Spinal cord (tissue), 10 donors: Measurements from ENCODE around the gene TNIP1. TPM values are rescaled to one million over a fixed set of nuclear protein-coding genes. Genes with fewer than 3 reads are reported as not detected.

ENCODE experiments used
- DNase-seq, 6 donors: peaks; one replicate each; pipeline versions ENCODE4 v3.0.0 to v3.0.0-alpha.2; 2013 to 2015; ENCODE audit warnings: low spot score in 6 of 6, low read depth in 4 of 6
- H3K27ac ChIP-seq: one replicate; pipeline ENCODE4 v1.5.1; 2013; ENCODE audit warnings: low read depth, low read length, control low read depth
- H3K27me3 ChIP-seq: one replicate; pipeline ENCODE4 v1.6.1; 2013; ENCODE audit warnings: low read length; ENCODE audit not compliant: control insufficient read depth, insufficient read depth
- H3K36me3 ChIP-seq: one replicate; pipeline ENCODE4 v1.6.1; 2013; ENCODE audit warnings: low read length; ENCODE audit not compliant: control insufficient read depth, insufficient read depth
- H3K4me1 ChIP-seq: one replicate; pipeline ENCODE4 v1.6.1; 2013; ENCODE audit warnings: low read length; ENCODE audit not compliant: control insufficient read depth, insufficient read depth
- H3K4me3 ChIP-seq: one replicate; pipeline ENCODE4 v1.5.1; 2013; ENCODE audit warnings: low read depth, low read length, control low read depth
- H3K9me3 ChIP-seq: one replicate; pipeline ENCODE4 v1.6.1; 2013; ENCODE audit warnings: low read length; ENCODE audit not compliant: control insufficient read depth, insufficient read depth
- WGBS: methylation state at CpG from one replicate; pipeline ENCODE4 v1.1.5; 2013; ENCODE audit warnings: missing lambda C conversion rate; ENCODE audit not compliant: insufficient coverage; 5-methylcytosine and 5-hydroxymethylcytosine counted together
- polyA plus RNA-seq, 2 donors: library from polyadenylated mRNA; unstranded; fragments of 120-200 nt; gene quantifications; one replicate each; pipeline ENCODE4 v1.2.1, GENCODE V29; 2013; ENCODE audit not compliant: insufficient read length in 2 of 2
- total RNA-seq, 2 donors: library from RNA; depleted of rRNA in 1 of 2; stranded (reverse); fragments of 120-200 nt in 1 of 2; fragments of >200 nt in 1 of 2; gene quantifications; one replicate each; pipeline versions ENCODE4 v1.2.3 to v1.2.4, GENCODE V29; 2013 to 2014
- donor health status: healthy.

The TNIP1 gene
- total and polyA plus RNA-seq, 4 donors = 25.5 to 63.7 (median 52.4) TPM

- H3K4me1 ChIP-seq = peaks cover 12% of the 10 kb centered on the region
- H3K36me3 ChIP-seq = no peaks in the 10 kb centered on the region
- H3K4me3 ChIP-seq = peak within 1 kb of the TSS; percentile 58
- under 1% methylated on average over 51 of the region's 54 CpGs for WGBS
- H3K27ac ChIP-seq = no peak within 1 kb of the TSS
- H3K9me3 ChIP-seq = no peaks in the 10 kb centered on the region
- DNase-seq = peak in 3 of 6 donors; percentile 27 to 87 (median 82)
- H3K27me3 ChIP-seq = no peaks in the 10 kb centered on the region
Measured at GRCh38 chr5:151020304-151021110, 60.3 kb downstream of the TNIP1 start, which contains the start of gene GPX3. Gene GPX3, plus strand, starts transcription at chr5:151020591. Its CDS starts 64 bp downstream, at chr5:151020655.

DNA sequence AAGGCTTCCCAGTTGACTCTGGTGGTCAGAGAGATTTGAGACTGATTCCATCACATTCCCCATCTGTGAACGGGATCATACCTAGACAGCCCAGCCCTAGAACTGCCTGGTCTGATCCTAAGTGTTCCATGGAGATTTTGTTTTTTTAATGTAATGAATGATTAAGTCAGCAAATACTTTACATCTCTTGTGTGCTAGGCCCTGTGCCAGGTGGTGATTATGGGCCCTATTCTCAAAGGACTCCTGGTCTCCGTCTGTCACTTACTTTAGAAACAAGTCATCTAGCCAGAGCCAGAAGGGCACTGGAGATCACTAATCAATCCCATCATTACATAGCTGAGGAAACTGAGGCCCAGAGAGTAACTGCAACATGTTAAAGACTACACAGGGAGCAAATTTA is 61.5 kb downstream of the TNIP1 start:
- DNase-seq = no peak

DNA sequence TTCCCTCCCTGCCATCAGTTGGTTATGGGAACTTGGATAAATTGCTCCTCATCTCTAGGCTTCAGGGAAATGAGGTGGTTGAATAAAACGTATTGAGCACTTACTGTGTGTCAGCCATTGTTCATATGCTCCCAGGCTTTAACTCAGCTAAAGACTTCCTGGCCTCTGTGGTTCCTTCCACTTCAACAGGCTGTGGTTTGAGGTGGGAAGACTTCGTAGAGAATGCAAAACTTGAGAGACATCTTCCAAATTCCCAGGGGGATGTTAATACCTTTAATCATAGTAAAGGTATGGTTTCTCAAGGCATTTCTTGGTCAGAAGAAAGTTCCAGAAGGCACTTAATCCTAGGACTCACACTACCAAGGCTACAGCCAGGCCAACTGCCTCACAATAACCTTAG is 62.0 kb downstream of the TNIP1 start:
- no CpG with 5 or more reads among the region's 2 CpGs for WGBS
- H3K27ac ChIP-seq = no peak overlapping the region
- no peak for DNase-seq
- no peak overlapping the region for H3K4me3 ChIP-seq
- H3K27me3 ChIP-seq = no peaks in the 10 kb centered on the region
- H3K4me1 ChIP-seq = peaks cover 12% of the 10 kb centered on the region
- no peaks in the 10 kb centered on the region for H3K36me3 ChIP-seq
- no peaks in the 10 kb centered on the region for H3K9me3 ChIP-seq

More for the DNA sequence above, 61.5 kb downstream of the TNIP1 start:
- no peaks in the 10 kb centered on the region for H3K9me3 ChIP-seq
- H3K27ac ChIP-seq = no peak overlapping the region
- peaks cover 12% of the 10 kb centered on the region for H3K4me1 ChIP-seq
- no peaks in the 10 kb centered on the region for H3K36me3 ChIP-seq
- WGBS = 60% methylated on average over 1 of the region's 2 CpGs
- no peak overlapping the region for H3K4me3 ChIP-seq
- no peaks in the 10 kb centered on the region for H3K27me3 ChIP-seq

- H3K9me3 ChIP-seq = no peaks in the 10 kb centered on the region
- DNase-seq = no peak
- H3K4me1 ChIP-seq = peaks cover 12% of the 10 kb centered on the region
- H3K27me3 ChIP-seq = no peaks in the 10 kb centered on the region
- no peaks in the 10 kb centered on the region for H3K36me3 ChIP-seq
- H3K4me3 ChIP-seq = no peak overlapping the region
- H3K27ac ChIP-seq = no peak overlapping the region
- WGBS = 100% methylated on average over 1 of the region's 2 CpGs
Measured at GRCh38 chr5:151017897-151018296, 62.9 kb downstream of the TNIP1 start.

DNA sequence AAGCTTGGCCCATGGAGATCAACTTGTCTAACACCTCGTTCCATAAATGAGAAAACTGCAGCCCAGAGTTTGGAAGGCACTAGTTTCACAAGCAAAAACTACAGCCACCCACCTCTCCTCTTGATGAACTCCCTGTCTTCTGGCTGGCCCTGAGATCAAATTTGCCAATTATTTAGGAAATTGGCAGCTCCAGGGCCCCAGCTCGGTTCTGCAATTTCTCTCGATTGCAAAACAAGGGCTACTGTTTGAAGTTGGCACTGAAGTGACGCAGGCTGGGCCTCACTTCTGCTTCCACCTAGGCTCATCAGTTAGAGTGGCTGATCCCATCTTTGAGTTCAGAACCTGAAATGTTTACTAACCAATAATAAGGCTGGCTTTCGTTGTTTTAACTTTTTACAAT is 64.1 kb downstream of the TNIP1 start:
- H3K27ac ChIP-seq = no peak overlapping the region
- no peak for DNase-seq
- 67% methylated on average over 4 of the region's 5 CpGs for WGBS
- no peaks in the 10 kb centered on the region for H3K36me3 ChIP-seq
- no peaks in the 10 kb centered on the region for H3K9me3 ChIP-seq
- no peaks in the 10 kb centered on the region for H3K27me3 ChIP-seq
- H3K4me3 ChIP-seq = no peak overlapping the region
- H3K4me1 ChIP-seq = peaks cover 12% of the 10 kb centered on the region

GRCh38 chr5:151015974-151016587 is 64.8 kb downstream of the TNIP1 start:
- Histone ChIP-seq H3K27me3 (no peaks in the 10 kb centered on the region), H3K4me3 (no peak overlapping the region), H3K9me3 (no peaks in the 10 kb centered on the region), H3K4me1 (peaks cover 11% of the 10 kb centered on the region), H3K36me3 (no peaks in the 10 kb centered on the region), H3K27ac (no peak overlapping the region)
- DNase-seq = no peak
- WGBS = 100% methylated on average over 3 of the region's 7 CpGs

GRCh38 chr5:151014680-151015343 is 66.0 kb downstream of the TNIP1 start:
- Histone ChIP-seq H3K9me3 (no peaks in the 10 kb centered on the region), H3K4me3 (no peak overlapping the region), H3K4me1 (no peaks in the 10 kb centered on the region), H3K27me3 (no peaks in the 10 kb centered on the region), H3K36me3 (no peaks in the 10 kb centered on the region), H3K27ac (no peak overlapping the region)
- WGBS = no CpG with 5 or more reads among the region's 4 CpGs
- DNase-seq = peak in 1 of 6 donors; percentile 39

DNA sequence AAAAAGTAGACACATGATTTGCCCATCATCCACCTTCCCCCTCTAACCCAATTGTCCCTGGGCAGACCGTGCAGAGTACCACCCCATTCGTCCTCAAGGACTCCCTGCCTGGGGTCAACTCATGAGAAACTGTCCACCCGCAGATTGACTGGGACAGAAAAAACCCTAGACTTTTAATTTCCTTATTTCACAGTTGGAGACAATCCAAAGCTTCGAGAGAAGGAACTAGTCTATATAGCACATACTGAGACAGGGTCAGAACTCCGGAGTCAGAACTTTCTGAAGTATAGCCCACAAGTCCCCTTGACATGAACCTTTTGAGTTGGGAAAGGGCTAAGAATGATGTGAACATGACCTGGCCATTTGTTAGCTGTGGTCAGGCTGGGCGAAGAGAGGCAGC is 68.0 kb downstream of the TNIP1 start:
- Histone ChIP-seq H3K4me1 (peaks cover 4% of the 10 kb centered on the region), H3K9me3 (no peaks in the 10 kb centered on the region), H3K4me3 (no peak overlapping the region), H3K36me3 (no peaks in the 10 kb centered on the region), H3K27ac (no peak overlapping the region), H3K27me3 (no peaks in the 10 kb centered on the region)
- no peak for DNase-seq
- WGBS = 91% methylated on average over 3 of the region's 6 CpGs

DNA sequence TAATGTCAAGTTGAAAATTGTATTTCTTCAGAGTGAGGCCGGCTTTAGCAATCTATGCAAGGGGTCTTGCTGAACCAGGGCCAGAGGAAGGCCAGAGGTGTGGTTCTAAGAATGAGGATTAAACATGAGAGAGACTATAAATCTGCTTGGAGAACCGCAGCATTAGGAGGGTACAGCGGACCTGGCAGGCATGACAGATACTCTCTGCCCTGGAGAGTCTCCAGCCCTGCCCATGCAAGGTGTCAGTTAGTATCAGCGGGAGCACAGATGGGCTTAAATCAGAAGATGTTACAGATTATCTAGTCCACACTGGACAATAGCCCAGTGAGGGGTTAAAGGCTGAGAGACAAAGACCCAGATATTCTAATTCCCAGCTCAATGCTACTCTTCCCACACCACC is 71.9 kb downstream of the TNIP1 start:
- DNase-seq = no peak
- H3K4me1 ChIP-seq = peaks cover 13% of the 10 kb centered on the region

More for the DNA sequence above, 71.9 kb downstream of the TNIP1 start:
- no peak overlapping the region for H3K27ac ChIP-seq
- 92% methylated on average over 3 of the region's 4 CpGs for WGBS
- no peaks in the 10 kb centered on the region for H3K9me3 ChIP-seq
- H3K27me3 ChIP-seq = no peaks in the 10 kb centered on the region
- H3K4me3 ChIP-seq = no peak overlapping the region
- H3K36me3 ChIP-seq = no peaks in the 10 kb centered on the region
